IMR-90 (cell line): ENCODE data around the gene KRTAP3-2. TPM values are rescaled to one million over a fixed set of nuclear protein-coding genes. Genes with fewer than 3 reads are reported as not detected.

Experiments used
- ATAC-seq: fragments of 200-7000 bp; cut with Tn5 transposase; 2 replicates; pipeline ENCODE4 v1.9.1; 2020; ENCODE audit warnings: low read depth, mild to moderate bottlenecking, moderate library complexity
- BruUV-seq: library from RNA; stranded (reverse); fragments of 400-500 nt; replicated peaks from 2 replicates; lab custom pipeline; 2021; lab: Mats Ljungman, UMichigan
- CTCF ChIA-PET: fragments of 300-600 bp; formaldehyde crosslinking; extraction: SDS; loops from one replicate; lab custom pipeline; 2021; ENCODE audit warnings: antibody characterized with exemption; lab: Yijun Ruan, JAX
- POLR2A ChIA-PET: fragments of 300-600 bp; sonication (Branson Sonifier 250); formaldehyde crosslinking; loops from one replicate; lab custom pipeline; 2022; ENCODE audit warnings: antibody characterized with exemption; ENCODE audit not compliant: unreplicated experiment; lab: Charles Lee
- DNase-seq: peaks from one replicate; pipeline ENCODE4 v3.0.0; 2013
- H2AFZ ChIP-seq: replicated peaks from 2 replicates; pipeline ENCODE3; 2013; ENCODE audit warnings: low read length, mild to moderate bottlenecking; ENCODE audit not compliant: poor library complexity
- H2AK5ac ChIP-seq: 2 replicates; pipeline ENCODE4 v1.6.1; 2013; ENCODE audit warnings: low read depth, low read length, inconsistent platforms
- H2AK9ac ChIP-seq: replicated peaks from 2 replicates; pipeline ENCODE3; 2013; ENCODE audit warnings: mild to moderate bottlenecking, low read depth, low read length, moderate library complexity; ENCODE audit not compliant: poor library complexity
- H2BK120ac ChIP-seq: 2 replicates; pipeline ENCODE4 v1.6.1; 2013; ENCODE audit warnings: low read depth, low read length, inconsistent platforms
- H2BK15ac ChIP-seq: 3 replicates; pipeline ENCODE4 v1.6.1; 2013; ENCODE audit warnings: low read depth, low read length, inconsistent platforms
- H2BK20ac ChIP-seq: 2 replicates; pipeline ENCODE4 v1.6.1; 2013; ENCODE audit warnings: low read depth, mild to moderate bottlenecking, inconsistent platforms, low read length, moderate library complexity
- H2BK5ac ChIP-seq: 2 replicates; pipeline ENCODE4 v1.6.1; 2013; ENCODE audit warnings: mild to moderate bottlenecking, low read depth, low read length, inconsistent platforms; ENCODE audit not compliant: poor library complexity, severe bottlenecking
- H3K14ac ChIP-seq: replicated peaks from 2 replicates; pipeline ENCODE4 v1.6.1; 2013; ENCODE audit warnings: low read depth, low read length, inconsistent platforms
- H3K18ac ChIP-seq: 2 replicates; pipeline ENCODE4 v1.6.1; 2013; ENCODE audit warnings: low read depth, low read length, control low read depth
- H3K23ac ChIP-seq: 2 replicates; pipeline ENCODE4 v1.6.1; 2013; ENCODE audit warnings: low read depth, low read length, inconsistent platforms
- H3K27ac ChIP-seq: 2 replicates; pipeline ENCODE4 v1.5.1; 2013; ENCODE audit warnings: mild to moderate bottlenecking, control low read depth, low read length; ENCODE audit not compliant: insufficient read depth
- H3K27me3 ChIP-seq: 2 replicates; pipeline ENCODE4 v1.6.1; 2013; ENCODE audit warnings: low read length; ENCODE audit not compliant: control insufficient read depth, insufficient read depth
- H3K36me3 ChIP-seq: 2 replicates; pipeline ENCODE4 v1.6.1; 2013; ENCODE audit warnings: low read length, mixed read lengths; ENCODE audit not compliant: control insufficient read depth, insufficient read depth
- H3K4ac ChIP-seq: 2 replicates; pipeline ENCODE4 v1.6.1; 2013; ENCODE audit warnings: low read depth, low read length, inconsistent platforms
- H3K4me1 ChIP-seq: 2 replicates; pipeline ENCODE4 v1.6.1; 2013; ENCODE audit warnings: low read length, mixed read lengths; ENCODE audit not compliant: control insufficient read depth, insufficient read depth
- H3K4me2 ChIP-seq: 2 replicates; pipeline ENCODE4 v1.6.1; 2013; ENCODE audit warnings: low read depth, mild to moderate bottlenecking, control low read depth, low read length, moderate library complexity
- H3K4me3 ChIP-seq: 2 replicates; pipeline ENCODE4 v1.5.1; 2013; ENCODE audit warnings: low read depth, mild to moderate bottlenecking, control low read depth, low read length, moderate library complexity; ENCODE audit not compliant: insufficient read depth
- H3K56ac ChIP-seq: 2 replicates; pipeline ENCODE4 v1.6.1; 2013; ENCODE audit warnings: low read length, inconsistent platforms; ENCODE audit not compliant: insufficient read depth; ENCODE audit errors: extremely low read depth
- H3K79me1 ChIP-seq, 2 experiments: 2 replicates each; pipeline ENCODE4 v1.6.1; 2013; ENCODE audit warnings: low read length in 2 of 2, inconsistent platforms in 1 of 2, low read depth in 1 of 2
- H3K9ac ChIP-seq: 2 replicates; pipeline ENCODE4 v1.6.1; 2013; ENCODE audit warnings: low read depth, low read length, control low read depth
- H3K9me1 ChIP-seq: 2 replicates; pipeline ENCODE4 v1.6.1; 2013; ENCODE audit warnings: low read length, inconsistent platforms; ENCODE audit not compliant: insufficient read depth
- H3K9me3 ChIP-seq: 2 replicates; pipeline ENCODE4 v1.6.1; 2013; ENCODE audit warnings: low read length; ENCODE audit not compliant: control insufficient read depth, insufficient read depth
- H4K20me1 ChIP-seq: 2 replicates; pipeline ENCODE4 v1.6.1; 2013; ENCODE audit warnings: low read length, inconsistent platforms; ENCODE audit not compliant: insufficient read depth
- H4K5ac ChIP-seq: 2 replicates; pipeline ENCODE4 v1.6.1; 2013; ENCODE audit warnings: mild to moderate bottlenecking, low read depth, low read length, control low read depth
- H4K8ac ChIP-seq, 2 experiments: 2 replicates each; pipeline ENCODE4 v1.6.1; 2013; ENCODE audit warnings: low read depth in 2 of 2, low read length in 2 of 2, control low read depth in 1 of 2, inconsistent platforms in 1 of 2
- H4K91ac ChIP-seq: 2 replicates; pipeline ENCODE4 v1.6.1; 2013; ENCODE audit warnings: low read depth, low read length, inconsistent platforms; ENCODE audit not compliant: insufficient read depth
- BHLHE40 ChIP-seq: fragments of 150-350 bp; IDR thresholded peaks from 2 replicates; pipeline ENCODE4 v1.6.1; 2016; ENCODE audit warnings: mild to moderate bottlenecking, low read depth, low read length
- CEBPB ChIP-seq: IDR thresholded peaks from 2 replicates; pipeline ENCODE4 v1.6.1; 2012; ENCODE audit warnings: low read depth, low read length, improper control_type of control experiment
- CHD1 ChIP-seq: IDR thresholded peaks from 2 replicates; pipeline ENCODE4 v1.6.1; 2012; ENCODE audit warnings: low read depth, low read length, improper control_type of control experiment
- CTCF ChIP-seq: conservative IDR thresholded peaks from 2 replicates; pipeline ENCODE4 v1.5.1; 2012; ENCODE audit warnings: mild to moderate bottlenecking, low read depth, low read length, improper control_type of control experiment
- ELK1 ChIP-seq: fragments of 150-350 bp; IDR thresholded peaks from 2 replicates; pipeline ENCODE4 v1.6.1; 2016; ENCODE audit warnings: low read depth, mild to moderate bottlenecking, low read length, moderate library complexity, borderline replicate concordance
- FOS ChIP-seq: fragments of 150-350 bp; IDR thresholded peaks from 2 replicates; pipeline ENCODE4 v1.6.1; 2016; ENCODE audit warnings: low read depth, low read length
- MAFK ChIP-seq: IDR thresholded peaks from 2 replicates; pipeline ENCODE4 v1.6.1; 2012; ENCODE audit warnings: low read depth, low read length, improper control_type of control experiment
- MAZ ChIP-seq: IDR thresholded peaks from 2 replicates; pipeline ENCODE4 v1.6.1; 2012; ENCODE audit warnings: low read depth, mild to moderate bottlenecking, low read length, improper control_type of control experiment, moderate library complexity, borderline replicate concordance
- MXI1 ChIP-seq: IDR thresholded peaks from 2 replicates; pipeline ENCODE4 v1.6.1; 2012; ENCODE audit warnings: low read depth, mild to moderate bottlenecking, low read length, moderate library complexity, borderline replicate concordance
- NFE2L2 ChIP-seq: fragments of 150-350 bp; IDR thresholded peaks from 2 replicates; pipeline ENCODE4 v1.6.1; 2016; ENCODE audit warnings: low read depth, mild to moderate bottlenecking, low read length
- POLR2A ChIP-seq: IDR thresholded peaks from 2 replicates; pipeline ENCODE4 v1.6.1; 2012; ENCODE audit warnings: mild to moderate bottlenecking, low read depth, low read length
- RAD21 ChIP-seq: IDR thresholded peaks from 2 replicates; pipeline ENCODE4 v1.6.1; 2012; ENCODE audit warnings: low read length, improper control_type of control experiment
- RCOR1 ChIP-seq: IDR thresholded peaks from 2 replicates; pipeline ENCODE4 v1.6.1; 2012; ENCODE audit warnings: mild to moderate bottlenecking, low read length, improper control_type of control experiment; ENCODE audit not compliant: insufficient replicate concordance
- RFX5 ChIP-seq: IDR thresholded peaks from 2 replicates; pipeline ENCODE4 v1.8.0; 2012; ENCODE audit warnings: low read depth, mild to moderate bottlenecking, low read length, moderate library complexity
- SMC3 ChIP-seq: fragments of 150-350 bp; IDR thresholded peaks from 2 replicates; pipeline ENCODE4 v1.6.1; 2016; ENCODE audit warnings: low read depth, mild to moderate bottlenecking, antibody characterized with exemption, low read length, moderate library complexity
- WGBS, 2 experiments: methylation state at CpG; one replicate each; pipeline versions ENCODE4 v1.1.5 to v1.1.7; 2013; ENCODE audit warnings: missing lambda C conversion rate in 2 of 2; ENCODE audit not compliant: insufficient read length in 1 of 2; ENCODE audit errors: extremely low coverage in 2 of 2; 5-methylcytosine and 5-hydroxymethylcytosine counted together
- dilution Hi-C: fragments of 300-500 bp; cut with HindIII; formaldehyde crosslinking; loops from one replicate; pipeline ENCODE4 v1.14.3; 2018; ENCODE audit warnings: low sequenced_read_pairs; ENCODE audit not compliant: unreplicated experiment
- in situ Hi-C: fragments of 300-500 bp; cut with MboI; formaldehyde crosslinking; loops from 3 replicates; pipeline ENCODE4 v1.14.3; 2019; ENCODE audit warnings: low sequenced_read_pairs, inconsistent platforms, mixed read lengths
- intact Hi-C: fragments of 100-400 bp; cut with micrococcal nuclease; formaldehyde crosslinking; loops from 2 replicates; pipeline ENCODE4 v1.10.0; 2022
- polyA plus RNA-seq, 3 experiments: library from polyadenylated mRNA; depleted of rRNA; stranded (reverse); fragments of >200 nt; gene quantifications; 2 replicates each; pipeline ENCODE4 v1.2.3, GENCODE V29; 2012; ENCODE audit warnings: low replicate concordance in 1 of 3
- total RNA-seq: library from RNA; depleted of rRNA; stranded (reverse); fragments of >200 nt; gene quantifications from 2 replicates; pipeline ENCODE4 v1.2.3, GENCODE V29; 2012

The KRTAP3-2 gene
- total and polyA plus RNA-seq, 2 of the 4 experiments (the other 2 are of a cell fraction): not detected

DNA sequence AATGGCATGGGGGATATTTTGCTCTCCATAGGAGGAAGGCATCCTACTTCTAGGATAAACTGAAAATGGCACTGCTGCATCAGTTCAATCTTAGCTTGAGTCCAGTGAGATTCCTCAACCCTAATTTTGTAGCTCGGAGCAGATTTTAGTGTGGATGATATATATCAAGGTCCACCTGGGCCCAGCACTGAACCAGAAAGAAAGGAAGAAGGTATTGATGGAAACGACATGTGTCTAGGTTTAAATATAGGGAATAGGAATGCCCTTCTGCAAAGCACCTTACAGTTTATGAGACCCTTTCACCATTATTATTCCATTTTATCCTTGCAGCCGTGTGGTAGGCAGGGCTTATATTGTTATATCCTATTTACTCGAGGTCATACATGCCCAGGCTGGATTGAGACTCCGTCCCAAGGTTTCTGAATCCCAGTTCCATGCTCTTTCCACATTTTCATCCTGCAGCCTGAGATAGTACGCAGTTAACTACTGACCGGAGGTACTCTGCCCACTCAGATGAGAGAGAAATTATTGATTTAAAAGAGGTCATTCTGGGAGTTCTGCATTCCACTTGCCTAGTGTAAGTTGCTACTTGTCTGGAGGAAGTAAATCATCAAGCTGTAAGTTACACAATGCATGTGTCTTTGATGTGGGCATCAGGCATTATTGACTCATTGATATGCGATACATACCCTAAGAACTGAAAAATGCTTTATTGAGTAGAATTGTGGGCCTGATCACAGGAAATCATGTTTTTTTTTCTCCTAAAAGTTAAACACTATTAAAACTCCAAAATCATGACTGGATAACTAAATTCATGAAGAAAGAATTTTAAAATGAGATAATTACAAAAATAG, 43.1 kb downstream of the KRTAP3-2 start:
- peak overlapping the region; percentile 40; the same call in 1 of the 3 replicates for H2BK15ac ChIP-seq
- ATAC-seq: peak; percentile 88
- H3K4me3 ChIP-seq: no peak overlapping the region
- no peaks in the 10 kb centered on the region for H3K27me3 ChIP-seq
- peaks cover 16% of the 10 kb centered on the region for H3K4me1 ChIP-seq
- 0 out of 2 replicates have a peak overlapping the region, but pooled peaks have one; percentile 11 for H3K4me2 ChIP-seq
- no peak overlapping the region for H3K23ac ChIP-seq
- H3K9me3 ChIP-seq: no peaks in the 10 kb centered on the region
- H2BK5ac ChIP-seq: peak overlapping the region; percentile 90
- H3K18ac ChIP-seq: peak overlapping the region; percentile 28; the same call in 1 of the 2 replicates
- peak overlapping the region; percentile 48; the same call in 1 of the 2 replicates for H2BK20ac ChIP-seq
- no peak overlapping the region for H2AK9ac ChIP-seq
- peak overlapping the region; percentile 76 for H2BK120ac ChIP-seq
- H4K8ac ChIP-seq: peak overlapping the region; percentile 73; a peak in 3 of 4 replicates
- peak overlapping the region; percentile 37; the same call in 1 of the 2 replicates for H3K4ac ChIP-seq
- H3K36me3 ChIP-seq: no peaks in the 10 kb centered on the region
- peak overlapping the region; percentile 18; the same call in 1 of the 2 replicates for H4K5ac ChIP-seq
- BruUV-seq: TSS peak; percentile 91
- peaks cover 11% of the 10 kb centered on the region for H3K9me1 ChIP-seq
- CTCF ChIA-PET: no interaction called here
- no peaks in the 10 kb centered on the region for H4K20me1 ChIP-seq
- in situ Hi-C loops (no loop called here), intact Hi-C loops (loop anchor here (1.0 to 5.0 kb wide), 2 partner anchors 41 to 101 kb away; partner anchors contain the start of gene KRTAP2-2), dilution Hi-C loops (no loop called here)
- H2AFZ ChIP-seq: no peak overlapping the region
- WGBS, 2 experiments: no CpG with 5 or more reads among the region's 8 CpGs
- no peaks in the 10 kb centered on the region for H3K79me1 ChIP-seq
- peak overlapping the region; percentile 16; the same call in 1 of the 2 replicates for H4K91ac ChIP-seq
- H2AK5ac ChIP-seq: no peak overlapping the region
- DNase-seq: peak; percentile 100
- peak overlapping the region; percentile 11; the same call in 1 of the 2 replicates for H3K14ac ChIP-seq
- no peak overlapping the region for H3K9ac ChIP-seq
- POLR2A ChIA-PET: no interaction called here
- no peak overlapping the region for H3K56ac ChIP-seq
- H3K27ac ChIP-seq: no peak overlapping the region
- TF ChIP-seq SMC3 (no peak; the same call in 1 of the 2 replicates), CEBPB (peak; percentile 99), NFE2L2 (no peak), POLR2A (no peak), MAFK (peak; percentile 50; the same call in 1 of the 2 replicates), ELK1 (no peak), CHD1 (no peak), MAZ (peak; percentile 13; the same call in 1 of the 2 replicates), MXI1 (no peak), RAD21 (no peak; the same call in 1 of the 2 replicates), RFX5 (no peak), RCOR1 (peak; percentile 83), CTCF (no peak), BHLHE40 (peak; percentile 56), FOS (peak; percentile 78)
